Keratinocyte (primary cell): ENCODE measurements around the gene FRS2. TPM values are rescaled to one million over a fixed set of nuclear protein-coding genes. Genes with fewer than 3 reads are reported as not detected.

Experiments used
- DNase-seq: peaks from one replicate; pipeline ENCODE4 v3.0.0-alpha.2; 2011; ENCODE audit warnings: low read depth, missing footprints, low spot score
- FAIRE-seq: peaks from 2 replicates; lab custom pipeline; 2011; peaks lifted over from hg19 to GRCh38; lab: Jason Lieb, UNC
- H2AFZ ChIP-seq: 2 replicates; pipeline ENCODE4 v1.6.0; 2012; ENCODE audit warnings: low read length, control low read depth, inconsistent platforms; ENCODE audit not compliant: control insufficient read depth
- H3K27ac ChIP-seq: 2 replicates; pipeline ENCODE4 v1.5.1; 2011; ENCODE audit warnings: low read length; ENCODE audit not compliant: control insufficient read depth, insufficient read depth
- H3K27me3 ChIP-seq: 3 replicates; pipeline ENCODE4 v1.6.0; 2011; ENCODE audit warnings: low read length; ENCODE audit not compliant: control insufficient read depth, insufficient read depth; ENCODE audit errors: extremely low read depth
- H3K36me3 ChIP-seq, 2 experiments: 2 replicates in 1 of 2; 3 replicates in 1 of 2; pipeline ENCODE4 v1.5.1; 2011; ENCODE audit warnings: low read length in 2 of 2, mild to moderate bottlenecking in 1 of 2; ENCODE audit not compliant: control insufficient read depth in 2 of 2, insufficient read depth in 2 of 2; ENCODE audit errors: extremely low read depth in 1 of 2
- H3K4me1 ChIP-seq: 3 replicates; pipeline ENCODE4 v1.5.1; 2011; ENCODE audit warnings: low read length; ENCODE audit not compliant: control insufficient read depth, insufficient read depth; ENCODE audit errors: extremely low read depth
- H3K4me2 ChIP-seq: 3 replicates; pipeline ENCODE4 v1.6.0; 2011; ENCODE audit warnings: low read depth, low read length; ENCODE audit not compliant: control insufficient read depth, insufficient read depth; ENCODE audit errors: extremely low read depth
- H3K4me3 ChIP-seq, 3 experiments: fragments of 200-600 bp in 1 of 3; sonication (generic) in 1 of 3; 2 replicates in 2 of 3; 3 replicates in 1 of 3; pipeline ENCODE4 v1.5.1; 2011 to 2016; ENCODE audit warnings: low read length in 3 of 3, mild to moderate bottlenecking in 3 of 3, control low read depth in 2 of 3, inconsistent platforms in 1 of 3, low read depth in 1 of 3, mixed read lengths in 1 of 3, mixed run types in 1 of 3, moderate library complexity in 1 of 3; ENCODE audit not compliant: control insufficient read depth in 2 of 3, insufficient read depth in 2 of 3; ENCODE audit errors: extremely low read depth in 1 of 3
- H3K79me2 ChIP-seq: 2 replicates; pipeline ENCODE4 v1.6.0; 2012; ENCODE audit warnings: low read length; ENCODE audit not compliant: control insufficient read depth, insufficient read depth
- H3K9ac ChIP-seq: 3 replicates; pipeline ENCODE4 v1.6.0; 2011; ENCODE audit warnings: low read length; ENCODE audit not compliant: control insufficient read depth, insufficient read depth; ENCODE audit errors: extremely low read depth
- H3K9me1 ChIP-seq: 3 replicates; pipeline ENCODE4 v1.6.0; 2011; ENCODE audit warnings: low read length; ENCODE audit not compliant: control insufficient read depth, insufficient read depth; ENCODE audit errors: extremely low read depth
- H3K9me3 ChIP-seq: 2 replicates; pipeline ENCODE4 v1.5.1; 2012; ENCODE audit warnings: low read depth, low read length; ENCODE audit not compliant: control insufficient read depth
- H4K20me1 ChIP-seq: 3 replicates; pipeline ENCODE4 v1.6.0; 2011; ENCODE audit warnings: low read length; ENCODE audit not compliant: control insufficient read depth, insufficient read depth; ENCODE audit errors: extremely low read depth
- EZH2 ChIP-seq: IDR thresholded peaks from one replicate; pipeline ENCODE4 v1.6.1; 2012; ENCODE audit warnings: inconsistent platforms, mild to moderate bottlenecking, low read length, moderate library complexity
- dilution Hi-C: fragments of 300-500 bp; cut with MboI; formaldehyde crosslinking; loops from one replicate; pipeline ENCODE4 v1.7.0; 2020; ENCODE audit warnings: low sequenced_read_pairs; ENCODE audit not compliant: extremely low pct_ligation_motif_present
- polyA plus RNA-seq, 5 experiments: library from polyadenylated mRNA; depleted of rRNA in 3 of 5; stranded (reverse) in 3 of 5; stranded (forward) in 1 of 5; unstranded in 1 of 5; fragments of >200 nt; gene quantifications; 1 replicate in 1 of 5; 2 replicates in 3 of 5; 3 replicates in 1 of 5; pipeline versions ENCODE4 v1.2.1 to v1.2.3, GENCODE V29; 2011 to 2012; ENCODE audit warnings: missing spikeins in 2 of 5, low read depth in 1 of 5, low replicate concordance in 1 of 5
- TF ChIP-seq, protein P1 (sequence below), 3 experiments: IDR thresholded peaks in 1 of 3; conservative IDR thresholded peaks in 1 of 3; optimal IDR thresholded peaks in 1 of 3; 2 replicates in 2 of 3; 3 replicates in 1 of 3; pipeline versions ENCODE3 to v1.5.1; 2011; ENCODE audit warnings: low read length in 3 of 3, mild to moderate bottlenecking in 3 of 3, moderate library complexity in 2 of 3, control low read depth in 1 of 3, inconsistent platforms in 1 of 3; ENCODE audit not compliant: insufficient read depth in 2 of 3; ENCODE audit errors: extremely low read depth in 1 of 3

Gene FRS2
- polyA plus RNA-seq, 1 donor (not counting 4 experiments of a cell fraction or from before 2014, with no cell fraction given), result 28.6 TPM

DNA sequence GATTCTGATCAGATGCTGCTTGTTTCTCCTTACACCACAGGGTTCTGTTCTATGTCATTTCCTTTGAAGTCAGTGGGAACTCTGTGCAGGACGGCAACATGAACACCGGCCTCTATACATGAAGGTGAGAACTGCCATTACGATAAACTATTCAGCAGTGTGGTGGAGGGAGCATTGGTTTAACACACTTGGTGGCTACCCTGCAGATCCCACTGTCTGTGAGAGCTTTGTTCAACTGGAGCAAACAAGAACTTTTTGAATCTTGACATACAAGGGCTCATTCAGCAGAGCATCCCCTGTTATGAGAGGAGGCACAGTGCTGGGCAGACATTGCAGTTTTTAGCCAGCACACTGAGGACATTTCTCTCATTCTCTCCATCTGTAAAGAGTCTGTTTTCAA lies 10.7 kb upstream of the FRS2 start:
- DNase-seq (no peak), FAIRE-seq (no peak)
- dilution Hi-C loops, result no loop called here
- H3K4me3 ChIP-seq, result no peak overlapping the region
- no peaks in the 10 kb centered on the region for H3K79me2 ChIP-seq
- H3K27me3 ChIP-seq, result no peaks in the 10 kb centered on the region
- no peak overlapping the region for H3K9ac ChIP-seq
- H3K4me1 ChIP-seq, result no peaks in the 10 kb centered on the region
- TF ChIP-seq, protein P1, sequence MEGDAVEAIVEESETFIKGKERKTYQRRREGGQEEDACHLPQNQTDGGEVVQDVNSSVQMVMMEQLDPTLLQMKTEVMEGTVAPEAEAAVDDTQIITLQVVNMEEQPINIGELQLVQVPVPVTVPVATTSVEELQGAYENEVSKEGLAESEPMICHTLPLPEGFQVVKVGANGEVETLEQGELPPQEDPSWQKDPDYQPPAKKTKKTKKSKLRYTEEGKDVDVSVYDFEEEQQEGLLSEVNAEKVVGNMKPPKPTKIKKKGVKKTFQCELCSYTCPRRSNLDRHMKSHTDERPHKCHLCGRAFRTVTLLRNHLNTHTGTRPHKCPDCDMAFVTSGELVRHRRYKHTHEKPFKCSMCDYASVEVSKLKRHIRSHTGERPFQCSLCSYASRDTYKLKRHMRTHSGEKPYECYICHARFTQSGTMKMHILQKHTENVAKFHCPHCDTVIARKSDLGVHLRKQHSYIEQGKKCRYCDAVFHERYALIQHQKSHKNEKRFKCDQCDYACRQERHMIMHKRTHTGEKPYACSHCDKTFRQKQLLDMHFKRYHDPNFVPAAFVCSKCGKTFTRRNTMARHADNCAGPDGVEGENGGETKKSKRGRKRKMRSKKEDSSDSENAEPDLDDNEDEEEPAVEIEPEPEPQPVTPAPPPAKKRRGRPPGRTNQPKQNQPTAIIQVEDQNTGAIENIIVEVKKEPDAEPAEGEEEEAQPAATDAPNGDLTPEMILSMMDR (optimal IDR thresholded peaks at IDR 0.05 in 1 of 3, IDR thresholded peaks at IDR 0.05 in 1 of 3, conservative IDR thresholded peaks at IDR 0.05 in 1 of 3; ENCODE audit: extremely low read depth in 1 of 3, insufficient read depth in 2 of 3, low read length in 3 of 3), result no peak
- no peak for TF ChIP-seq EZH2
- no peak overlapping the region for H3K4me2 ChIP-seq
- H4K20me1 ChIP-seq, result no peaks in the 10 kb centered on the region
- no peak overlapping the region for H2AFZ ChIP-seq
- no peaks in the 10 kb centered on the region for H3K9me1 ChIP-seq
- no peaks in the 10 kb centered on the region for H3K36me3 ChIP-seq
- H3K9me3 ChIP-seq, result no peaks in the 10 kb centered on the region
- no peak overlapping the region for H3K27ac ChIP-seq

DNA sequence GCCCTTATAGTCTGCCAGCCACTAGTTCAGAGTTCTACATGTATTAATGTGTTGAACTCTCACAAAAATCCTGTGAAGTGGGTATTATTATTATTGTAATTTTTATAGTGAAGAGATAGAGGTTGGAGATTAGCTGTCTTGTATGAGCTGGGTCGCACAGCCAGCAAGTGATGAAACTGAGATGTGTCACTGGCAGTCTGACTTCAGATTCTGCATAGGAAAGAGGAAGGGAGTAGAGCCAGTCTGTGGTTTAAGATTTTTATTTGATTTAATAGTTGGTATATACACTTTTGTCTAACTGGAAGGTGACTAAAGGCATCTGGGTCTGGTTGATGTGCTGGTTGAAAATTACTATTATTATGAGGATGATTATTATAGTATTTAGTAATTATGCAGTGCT lies 5.8 kb upstream of the FRS2 start:
- Histone ChIP-seq H3K4me1 (peaks cover 8% of the 10 kb centered on the region), H3K9ac (no peak overlapping the region), H3K4me2 (no peak overlapping the region), H3K9me3 (no peaks in the 10 kb centered on the region), H2AFZ (no peak overlapping the region), H3K9me1 (no peaks in the 10 kb centered on the region), H3K27me3 (no peaks in the 10 kb centered on the region), H3K27ac (no peak overlapping the region), H3K79me2 (no peaks in the 10 kb centered on the region), H4K20me1 (no peaks in the 10 kb centered on the region), H3K4me3 (no peak overlapping the region), H3K36me3 (no peaks in the 10 kb centered on the region)
- dilution Hi-C loops, result no loop called here
- TF ChIP-seq, protein P1 (optimal IDR thresholded peaks at IDR 0.05 in 1 of 3, IDR thresholded peaks at IDR 0.05 in 1 of 3, conservative IDR thresholded peaks at IDR 0.05 in 1 of 3; ENCODE audit: extremely low read depth in 1 of 3, insufficient read depth in 2 of 3, low read length in 3 of 3), result no peak
- no peak for TF ChIP-seq EZH2
- DNase-seq (no peak), FAIRE-seq (no peak)
